K562 treated with DMSO at 1 percent for 4 hours (cell line): ENCODE measurements around the gene SETD4. TPM values are rescaled to one million over a fixed set of nuclear protein-coding genes. Genes with fewer than 3 reads are reported as not detected.

Experiments
- total RNA-seq: library from RNA; unstranded; fragments of 300-600 nt; gene quantifications from 2 replicates; pipeline ENCODE4 v1.2.3, GENCODE V29; 2022; ENCODE audit not compliant: insufficient read depth

The SETD4 gene
- total RNA-seq: 3.1 and 6.4 TPM in 2 replicates

GRCh38 chr21:36060159-36060921, at the start of gene SETD4:
Gene SETD4 (minus strand): TSS chr21:36060526. CDS start chr21:36058888, 1,638 bp downstream.

GRCh38 chr21:36069713-36070583, 9.6 kb upstream of the SETD4 start, which contains the start of gene CBR1:
Gene CBR1 (plus strand): TSS chr21:36070024. CDS start chr21:36070116, 92 bp downstream.

Other genes with a start within 250 kb of the SETD4 start
- gene CBR1, start 9.5 kb upstream of the SETD4 start, total RNA-seq: 16.5 and 22.1 TPM in 2 replicates
- gene CBR3, start 74.6 kb upstream of the SETD4 start, total RNA-seq: not detected in 2 replicates
- gene DOP1B, start 96.3 kb upstream of the SETD4 start, total RNA-seq: 7.5 and 8.6 TPM in 2 replicates